ENCODE data around the gene CCDC171. TPM values are rescaled to one million over a fixed set of nuclear protein-coding genes. Genes with fewer than 3 reads are reported as not detected.
"Not testable (repeated sequence)": the region's sequence is repeated elsewhere in the genome, so short reads cannot be mapped to it uniquely, and the experiment has no call there.

CCDC171 gene
- total RNA-seq, 1 experiment from 2014 or later = 2.4 TPM

GRCh38 chr9:15600666-15601330 is 48.0 kb downstream of the CCDC171 start:
- H3K4me1 ChIP-seq (ENCODE audit: insufficient read depth, low read length); H3K9me3 ChIP-seq (ENCODE audit: control insufficient read depth, low read depth, low read length); H3K18ac ChIP-seq (ENCODE audit: insufficient read length, low read depth, low read length); H3K27ac ChIP-seq (ENCODE audit: insufficient read length, low read depth, low read length); H3K4me2 ChIP-seq (ENCODE audit: insufficient read depth, insufficient read length, low read length); H3K27me3 ChIP-seq (ENCODE audit: insufficient read depth, low read length); H4K20me1 ChIP-seq (ENCODE audit: control insufficient read depth, insufficient read depth, insufficient read length); H3K27ac Mint-ChIP-seq; H3K56ac ChIP-seq (ENCODE audit: insufficient read length, low read depth, low read length); H2AFZ ChIP-seq (ENCODE audit: low read length); H4K5ac ChIP-seq (ENCODE audit: insufficient read length, low read depth, low read length); H3K23ac ChIP-seq (ENCODE audit: insufficient read length, low read depth, low read length); H3K79me2 ChIP-seq (ENCODE audit: insufficient read depth, low read length); H3K23me2 ChIP-seq (ENCODE audit: insufficient read length, low read depth, low read length, poor library complexity, severe bottlenecking); H3K79me1 ChIP-seq (ENCODE audit: insufficient read depth, low read depth, low read length, poor library complexity, severe bottlenecking); DNase-seq; H4K8ac ChIP-seq (replicated peaks; ENCODE audit: insufficient read length, low read depth, low read length); H3K4me1 Mint-ChIP-seq; H3K14ac ChIP-seq (ENCODE audit: insufficient read depth, low read length); H2BK15ac ChIP-seq (ENCODE audit: low read depth, low read length); H4K91ac ChIP-seq (ENCODE audit: insufficient read length, low read depth, low read length); H2BK120ac ChIP-seq (ENCODE audit: low read depth, low read length, poor library complexity, severe bottlenecking); H2BK12ac ChIP-seq (ENCODE audit: insufficient read length, low read depth, low read length); H3K4ac ChIP-seq (ENCODE audit: low read depth, low read length); H3K9ac ChIP-seq (ENCODE audit: extremely low read depth, insufficient read length, low read length); H2AK5ac ChIP-seq (ENCODE audit: insufficient read length, low read length); H3K4me3 Mint-ChIP-seq; H2BK20ac ChIP-seq (ENCODE audit: low read depth, low read length, poor library complexity, severe bottlenecking); H3K27me3 Mint-ChIP-seq (ENCODE audit: low read depth); H2BK5ac ChIP-seq (ENCODE audit: insufficient read length, low read length); H3T11ph ChIP-seq (ENCODE audit: low read length): not testable (repeated sequence)
- H3K9me3 Mint-ChIP-seq = peaks cover 33 to 36% of the 10 kb centered on the region in 2 experiments
- H3K36me3 Mint-ChIP-seq (ENCODE audit: insufficient read depth in 1 of 3, low read depth in 3 of 3) = peaks cover 27 to 36% (median 30%) of the 10 kb centered on the region in 3 experiments
- no CpG with 5 or more reads among the region's 19 CpGs for WGBS (ENCODE audit: extremely low coverage, insufficient read length, low lambda C conversion rate)

Data from H9 (cell line).